Stimulated activated CD8-positive, alpha-beta memory T cell treated with anti-CD3 and anti-CD28 coated beads, Interleukin-2, amount 100 ng/mL, for 48 hours (primary cell): ENCODE measurements around the gene SLC25A14.
A peak's percentile ranks its signal among the peaks of the same experiment; 100 is the strongest.

Source experiments
- DNase-seq, 2 donors: peaks; one replicate each; pipeline ENCODE4 v3.0.0-alpha.2; 2020; ENCODE audit warnings: low read depth in 2 of 2

Gene SLC25A14

DNA sequence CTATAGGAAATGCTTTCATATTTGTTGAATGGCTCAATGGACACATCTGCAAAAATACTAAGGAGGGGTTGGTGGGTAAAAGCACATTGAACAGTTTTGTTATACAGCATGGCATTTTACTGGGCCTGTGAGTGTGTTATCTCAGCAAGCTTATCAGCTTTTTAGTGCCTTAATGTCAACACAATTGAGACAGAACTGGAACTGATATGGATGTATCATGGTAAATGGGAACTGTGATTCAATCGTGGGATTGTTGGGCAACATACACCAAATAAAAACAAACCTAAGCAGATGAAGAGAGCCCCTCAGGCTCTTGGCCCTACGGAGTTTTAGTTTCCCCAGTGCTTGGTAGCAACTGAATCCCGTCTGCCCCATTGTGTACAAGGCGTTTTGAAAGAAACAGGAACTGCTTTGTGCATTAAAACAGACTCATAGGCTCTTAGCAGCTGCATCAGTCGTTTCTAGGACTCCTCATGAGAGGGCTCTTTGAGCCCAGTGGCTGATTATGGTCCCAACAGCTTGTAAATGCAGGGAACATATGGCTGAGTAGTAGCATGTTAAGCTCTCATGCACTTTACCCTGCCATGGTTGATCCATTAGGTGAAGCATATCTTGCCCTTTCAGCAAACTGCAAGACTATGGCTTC is 38.4 kb downstream of the SLC25A14 start:
- no peak for DNase-seq

DNA sequence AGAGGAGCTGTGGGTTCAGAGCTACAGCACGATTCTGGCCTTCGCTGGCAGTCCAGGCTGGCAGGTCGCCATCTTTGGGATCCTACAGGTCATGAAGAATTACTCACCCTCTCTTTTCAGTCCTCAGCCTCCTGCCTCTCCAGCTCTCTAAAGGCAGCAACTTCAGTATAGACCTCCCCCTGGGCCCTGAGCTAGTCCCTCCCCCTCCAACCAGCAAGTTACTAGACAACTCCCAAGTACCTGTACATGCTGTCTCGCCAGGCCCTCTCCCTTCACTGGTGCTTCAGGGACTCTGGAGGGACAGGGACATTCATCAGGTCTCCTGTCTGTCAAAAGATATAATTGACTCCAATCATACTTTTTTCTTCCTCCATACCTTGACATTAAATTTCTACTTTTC is 45.8 kb downstream of the SLC25A14 start, which contains the start of gene GPR119:
Gene GPR119 (minus strand): TSS at position 155 of the 400 bp plus-strand sequence. CDS start 227 bp downstream, outside the sequence.
- DNase-seq = no peak

DNA sequence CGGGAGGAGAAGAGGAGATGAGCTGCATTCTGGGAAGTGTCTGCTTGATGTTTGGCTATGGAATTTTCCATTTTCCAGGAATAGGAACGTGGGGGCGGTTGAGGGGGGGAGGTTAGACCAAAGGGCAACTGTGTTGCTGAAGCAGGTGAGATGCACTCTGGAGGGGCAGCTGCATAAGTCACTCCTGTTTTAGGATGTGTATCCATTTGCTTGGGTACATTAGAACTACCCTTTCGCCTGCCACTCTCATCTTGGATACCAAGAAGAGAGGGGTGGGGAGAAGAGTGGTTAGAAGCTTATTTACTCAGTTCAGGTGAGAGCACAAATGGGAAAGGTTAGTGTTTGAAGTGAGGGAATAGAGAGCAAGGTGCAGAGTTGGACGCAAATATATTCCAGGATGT is 46.7 kb downstream of the SLC25A14 start:
- DNase-seq = no peak

DNA sequence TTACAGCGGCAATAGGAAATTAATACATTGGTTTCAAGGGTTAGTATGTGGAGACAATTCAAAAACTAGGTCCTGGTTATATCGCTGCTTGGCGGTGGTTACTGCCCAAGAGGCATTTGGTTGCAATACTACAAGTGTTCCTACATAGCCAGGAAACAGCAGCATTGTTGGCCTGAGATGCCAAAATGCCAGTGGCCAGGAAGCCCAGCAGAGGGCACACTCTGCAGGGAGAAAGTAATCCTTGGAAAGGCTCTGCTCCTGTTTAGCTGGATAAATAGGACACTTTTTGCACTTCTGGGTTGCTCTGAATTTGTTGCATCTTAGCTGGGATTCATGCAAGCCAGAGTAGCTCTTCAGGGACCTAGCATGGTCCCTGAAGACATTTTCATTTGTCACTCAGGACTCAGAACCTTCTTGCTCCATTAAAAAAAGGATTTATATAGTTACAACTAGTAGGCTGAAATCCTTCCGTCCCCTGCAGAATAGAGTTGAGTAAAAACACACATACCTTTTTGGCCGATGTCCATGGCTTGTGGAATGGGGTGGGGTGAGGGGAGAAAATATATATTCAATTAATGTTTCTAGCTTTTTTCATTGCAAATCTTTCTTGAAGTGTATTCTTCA is 53.8 kb downstream of the SLC25A14 start:
- no peak for DNase-seq

DNA sequence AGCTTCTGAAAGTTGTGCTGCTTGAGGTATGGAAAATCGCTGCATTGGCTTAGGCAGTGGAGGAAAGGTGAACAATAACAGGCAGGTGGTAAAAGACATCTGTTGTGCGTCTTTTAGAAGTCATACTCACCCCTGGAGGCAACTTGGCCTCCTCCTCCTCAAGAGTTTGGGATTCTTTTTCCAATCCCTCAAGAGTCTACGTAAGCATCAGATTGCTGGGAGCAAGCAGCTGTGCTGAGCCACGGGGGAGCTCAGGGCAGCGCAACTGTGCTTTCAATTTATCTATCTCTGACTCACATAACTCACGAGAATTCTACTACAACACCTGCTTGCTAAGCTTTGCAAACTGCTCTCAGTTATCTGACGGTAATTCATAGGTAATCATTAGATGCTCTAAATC is 55.6 kb downstream of the SLC25A14 start:
- no peak for DNase-seq

DNA sequence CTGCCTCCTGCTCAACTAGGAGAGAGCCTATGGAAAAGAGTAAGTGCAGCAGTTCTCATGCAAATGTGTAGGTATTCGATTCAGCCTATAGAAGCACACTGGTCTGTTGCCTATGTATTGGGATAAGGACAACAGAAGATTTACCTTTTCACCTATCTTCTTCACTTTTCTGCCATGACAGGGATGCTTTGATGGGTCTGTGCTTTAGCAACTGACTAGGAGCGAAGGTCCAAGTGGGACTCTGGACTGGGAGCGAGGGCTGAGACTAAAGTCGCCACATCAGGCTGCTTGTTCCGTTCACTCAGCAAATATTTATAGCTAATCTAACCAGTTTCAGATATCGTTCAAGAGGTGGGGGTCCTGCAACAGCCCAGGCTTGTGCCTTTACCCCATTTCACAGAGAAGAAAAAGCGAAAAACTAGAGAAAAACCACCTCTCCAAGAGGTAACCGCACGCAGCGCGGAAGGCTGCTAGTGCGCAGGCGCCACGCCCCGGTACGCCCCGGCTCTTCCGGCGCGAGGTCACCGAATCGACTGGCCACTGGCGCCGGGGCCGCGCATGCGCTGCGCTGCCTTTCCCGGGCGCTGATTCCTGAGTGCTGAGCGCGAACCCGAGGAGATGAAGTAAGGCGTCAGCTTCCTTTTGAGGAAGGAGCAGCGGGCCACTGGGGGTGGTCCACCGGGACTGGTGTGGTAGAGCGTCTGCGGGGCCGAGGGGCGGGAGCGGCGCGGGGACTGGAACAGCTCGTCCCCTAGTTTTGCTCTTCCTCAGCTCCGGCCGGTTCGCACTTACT is 61.9 kb downstream of the SLC25A14 start, which contains the start of gene RBMX2:
Gene RBMX2 (plus strand): TSS at position 573 of the 793 bp plus-strand sequence. CDS start 46 bp downstream, at position 619.
- DNase-seq = peak; percentile 45 to 49

DNA sequence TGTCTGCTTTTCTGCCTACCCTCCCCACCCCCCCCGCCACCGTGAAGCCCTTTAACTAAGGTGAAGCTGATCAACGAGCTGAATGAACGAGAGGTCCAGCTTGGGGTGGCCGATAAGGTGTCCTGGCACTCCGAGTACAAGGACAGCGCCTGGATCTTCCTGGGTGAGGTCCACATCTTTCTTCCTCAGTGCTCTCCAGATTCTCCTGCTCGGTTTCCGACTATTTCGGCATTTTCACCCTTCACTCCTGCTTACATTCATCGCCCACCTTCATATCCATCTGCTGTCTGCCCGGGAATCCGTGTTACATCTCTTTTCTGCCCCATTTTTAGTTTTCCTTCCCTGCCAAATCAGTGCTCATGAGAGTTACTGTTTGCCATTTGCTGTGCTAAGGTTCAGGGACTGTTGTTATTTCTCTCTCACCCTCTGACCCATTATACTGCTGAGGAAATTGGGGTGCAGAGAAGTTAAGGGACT is 62.5 kb downstream of the SLC25A14 start:
- DNase-seq = no peak

DNA sequence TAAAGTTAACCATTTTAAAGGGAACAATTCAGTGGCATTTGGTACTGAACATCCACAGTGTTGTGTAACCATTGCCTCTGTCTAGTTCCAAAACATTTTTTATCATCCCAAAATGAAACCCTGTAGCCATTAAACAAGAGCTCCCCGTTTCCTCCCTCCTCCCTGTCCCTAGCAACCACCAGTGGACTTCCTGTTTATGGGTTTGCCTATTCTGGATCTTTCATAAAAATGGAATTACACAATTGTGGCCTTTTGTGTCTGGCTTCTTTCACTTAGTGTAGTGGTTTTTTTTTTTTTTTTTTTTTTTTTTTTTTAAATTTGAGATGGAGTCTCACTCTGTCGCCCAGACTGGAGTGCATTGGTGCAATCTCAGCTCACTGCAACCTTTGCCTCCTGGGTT is 73.7 kb downstream of the SLC25A14 start:
- no peak for DNase-seq

DNA sequence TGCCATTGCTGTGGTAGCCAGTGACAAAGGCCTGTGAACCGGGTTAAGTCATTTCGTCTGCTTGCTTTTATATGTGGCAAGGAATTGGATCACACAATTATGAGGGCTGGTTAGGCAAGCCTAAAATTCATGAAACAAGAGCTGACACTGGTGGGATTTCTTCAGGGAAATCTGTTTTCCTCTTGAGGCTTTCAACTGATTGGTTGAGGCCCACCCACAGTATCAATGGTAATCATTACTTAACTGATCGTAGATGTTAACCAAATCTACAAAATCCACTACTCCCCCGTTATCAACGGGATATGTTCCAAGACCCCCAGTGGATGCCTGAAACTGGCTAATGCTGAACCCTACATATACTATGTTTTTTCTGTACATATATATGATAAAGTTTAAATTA is 75.1 kb downstream of the SLC25A14 start:
- DNase-seq = no peak

DNA sequence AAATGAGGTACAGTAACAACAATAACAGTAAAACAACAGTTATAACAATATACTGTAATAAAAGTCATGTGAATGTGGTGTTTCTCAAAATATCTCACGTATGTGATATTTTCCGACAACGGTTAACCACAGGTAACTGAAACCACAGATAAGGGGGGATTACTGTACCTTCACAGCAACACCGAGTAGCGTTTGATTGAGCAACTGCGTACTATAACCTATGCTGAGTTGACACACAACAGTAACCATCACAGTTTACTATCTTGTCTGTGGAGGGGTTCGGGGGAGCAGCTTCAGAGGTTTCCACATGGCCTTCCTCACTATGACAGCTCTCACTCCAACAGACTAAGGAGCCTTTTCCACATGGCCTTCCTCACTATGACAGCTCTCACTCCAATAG is 75.5 kb downstream of the SLC25A14 start:
- no peak for DNase-seq

DNA sequence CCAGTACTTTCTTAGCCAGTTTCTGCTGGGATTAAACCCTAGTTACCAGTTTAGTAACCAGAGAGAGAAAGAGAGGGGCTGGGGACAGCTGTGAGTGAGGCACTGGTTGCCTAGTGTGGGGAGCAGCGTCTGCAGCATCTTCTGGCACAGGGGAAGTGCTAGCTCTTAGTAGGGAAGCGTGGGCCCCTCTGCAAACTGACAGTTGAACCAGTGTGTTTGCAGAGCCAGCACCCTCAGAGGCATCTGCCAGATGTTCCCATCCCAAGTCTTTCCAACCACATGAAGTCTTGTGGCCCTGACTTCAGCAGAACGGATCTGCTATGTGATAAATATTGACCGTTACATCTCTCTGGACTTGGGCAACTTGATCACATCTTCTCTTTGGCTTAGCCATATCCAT is 77.1 kb downstream of the SLC25A14 start:
- DNase-seq = no peak

DNA sequence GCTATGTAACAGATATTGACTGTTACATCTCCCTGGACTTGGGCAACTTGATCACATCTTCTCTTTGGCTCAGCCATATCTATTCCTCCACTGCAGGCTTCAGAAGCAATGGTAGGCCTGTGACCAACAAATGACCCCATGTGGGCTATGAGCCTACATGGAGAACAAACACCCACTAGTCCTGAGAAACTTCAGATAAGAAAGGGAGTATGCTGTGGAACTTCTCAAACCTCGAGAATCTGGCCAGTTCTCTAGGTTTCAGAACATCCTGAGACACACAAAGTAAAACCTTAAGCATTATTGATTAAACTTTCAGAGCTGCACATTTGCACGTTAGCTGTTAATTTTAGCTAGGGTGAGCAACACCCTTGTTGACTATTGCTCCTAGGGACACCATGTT is 78.3 kb downstream of the SLC25A14 start:
- DNase-seq = no peak

DNA sequence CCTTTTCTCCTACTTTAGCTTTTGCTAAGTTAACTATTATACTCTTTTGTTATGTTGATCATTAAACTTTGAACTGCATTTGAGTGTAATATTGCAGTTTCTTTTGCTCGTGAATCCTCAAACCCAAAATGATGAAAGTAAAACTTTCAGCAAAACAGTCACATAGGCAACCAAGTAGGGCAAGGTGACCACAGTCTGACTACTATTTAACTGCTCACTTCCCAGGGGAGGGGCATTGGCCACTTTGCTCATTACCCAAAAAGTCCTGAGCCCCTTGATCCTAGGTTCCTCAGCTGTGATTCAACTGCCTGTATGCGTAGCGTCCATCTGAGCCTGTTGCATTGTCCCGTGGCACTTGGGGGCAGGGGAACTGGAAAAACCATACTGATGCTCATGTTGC is 79.0 kb downstream of the SLC25A14 start:
- no peak for DNase-seq

DNA sequence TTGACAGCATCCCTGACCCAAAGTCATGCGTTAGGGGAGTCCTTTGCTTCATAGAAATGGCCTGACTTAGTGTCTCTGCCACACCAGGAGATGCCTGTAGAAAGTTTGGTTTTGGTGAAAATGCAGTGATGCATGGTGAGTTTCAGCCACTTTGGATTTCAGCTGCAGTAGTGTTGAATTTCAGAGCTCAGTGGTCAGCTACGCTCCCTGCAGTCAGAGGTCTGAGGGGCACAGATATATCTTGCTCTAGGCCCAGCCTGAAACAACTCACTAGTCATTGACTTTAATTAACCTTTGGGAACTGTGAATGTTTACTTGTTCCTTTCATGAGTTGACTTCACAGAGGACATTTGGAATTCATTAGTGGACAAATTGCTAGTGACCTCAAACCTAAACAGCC is 79.5 kb downstream of the SLC25A14 start:
- DNase-seq = no peak
